ENCODE results near the gene SPTLC2.
"Not testable (repeated sequence)": the region's sequence is repeated elsewhere in the genome, so short reads cannot be mapped to it uniquely, and the experiment has no call there.

SPTLC2 gene

DNA sequence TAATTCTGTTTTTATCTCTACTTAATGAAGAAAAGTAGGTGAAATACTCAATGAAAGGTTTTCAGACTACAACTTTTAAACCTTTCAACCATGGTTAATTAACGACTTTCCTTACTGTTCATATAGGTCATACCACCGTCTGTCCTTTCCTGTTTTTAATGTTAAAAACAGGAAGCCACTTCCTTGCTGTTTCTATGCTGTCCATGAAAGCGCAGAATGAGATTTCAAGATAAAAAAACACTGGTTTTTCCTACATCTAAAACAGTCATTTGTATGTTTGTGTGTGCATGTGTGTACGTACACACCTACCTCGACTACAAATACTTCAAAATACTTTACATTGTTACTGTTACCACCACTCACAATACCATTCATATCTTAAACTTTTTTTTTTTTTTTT lies 27.3 kb downstream of the SPTLC2 start:
- no peak for DNase-seq (ENCODE audit: low read depth in 2 of 2, low spot score in 1 of 2)

DNA sequence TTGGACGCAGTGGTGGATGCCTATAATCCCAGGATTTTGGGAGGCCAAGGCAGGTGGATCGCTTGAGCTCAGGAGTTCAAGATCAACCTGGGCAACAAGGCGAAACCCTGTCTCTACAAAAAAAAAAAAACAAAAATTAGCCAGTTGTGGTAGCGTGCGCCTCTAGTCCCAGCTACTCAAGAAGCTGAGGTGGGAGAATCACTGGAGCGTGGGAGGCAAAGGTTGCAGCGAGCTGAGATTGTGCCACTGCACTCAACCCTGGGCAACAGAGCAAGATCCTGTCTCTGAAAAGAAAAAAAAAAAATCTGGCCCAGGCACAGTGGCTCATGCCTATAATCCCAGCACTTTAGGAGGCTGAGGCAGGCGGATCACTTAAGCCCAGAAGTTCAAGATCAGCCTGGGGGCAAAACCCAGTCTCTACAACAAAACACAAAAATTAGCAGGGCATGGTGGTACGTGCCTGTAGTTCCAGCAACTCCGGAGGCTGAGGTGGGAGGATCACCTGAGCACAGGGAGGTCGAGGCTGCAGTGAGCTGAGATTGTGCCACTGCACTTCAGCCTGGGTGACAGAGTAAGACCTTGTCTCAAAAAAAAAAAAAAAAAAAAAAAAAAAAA lies 27.9 kb downstream of the SPTLC2 start:
- DNase-seq (ENCODE audit: low read depth in 2 of 2, low spot score in 1 of 2) = not testable (repeated sequence)

DNA sequence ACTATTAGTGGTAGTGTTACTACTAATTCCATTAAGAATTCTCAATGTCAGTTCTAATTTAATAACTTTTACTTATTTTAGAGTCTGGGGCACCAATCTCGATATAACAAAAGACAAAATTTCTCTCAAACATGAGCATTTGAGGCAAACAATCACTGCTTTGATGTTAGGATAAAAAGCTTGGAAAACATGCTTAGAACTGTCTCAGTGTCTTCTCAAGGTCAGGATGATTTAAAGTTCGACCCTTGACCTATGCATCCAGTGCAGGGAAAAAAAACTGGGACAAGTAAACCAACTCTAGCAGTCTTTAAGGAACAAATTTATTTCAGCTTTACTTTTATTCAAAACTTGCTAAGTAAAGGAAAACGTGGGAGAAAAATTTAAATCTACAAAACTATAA lies 31.1 kb downstream of the SPTLC2 start:
- no peak for DNase-seq (ENCODE audit: low read depth in 2 of 2, low spot score in 1 of 2)

DNA sequence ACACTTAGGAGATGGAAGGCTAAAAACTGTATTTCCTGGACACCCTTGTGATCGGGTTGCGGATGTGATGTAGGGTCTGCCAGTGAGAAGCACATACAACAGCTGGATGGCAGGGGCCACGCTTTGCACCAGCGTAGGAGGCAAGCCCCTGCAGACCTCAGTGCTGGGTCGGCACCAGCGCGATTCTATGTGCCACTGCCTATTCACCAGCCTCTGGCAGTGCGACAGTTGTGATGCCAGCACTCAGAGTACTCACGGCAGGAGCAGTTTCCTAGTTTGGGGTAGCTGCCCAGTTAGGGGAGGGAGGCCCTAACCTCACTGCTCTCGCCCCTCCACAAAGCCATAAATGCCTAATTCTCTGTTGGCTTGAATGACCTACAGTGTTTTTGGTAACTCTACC lies 31.6 kb downstream of the SPTLC2 start:
- DNase-seq (ENCODE audit: low read depth in 2 of 2, low spot score in 1 of 2) = no peak

DNA sequence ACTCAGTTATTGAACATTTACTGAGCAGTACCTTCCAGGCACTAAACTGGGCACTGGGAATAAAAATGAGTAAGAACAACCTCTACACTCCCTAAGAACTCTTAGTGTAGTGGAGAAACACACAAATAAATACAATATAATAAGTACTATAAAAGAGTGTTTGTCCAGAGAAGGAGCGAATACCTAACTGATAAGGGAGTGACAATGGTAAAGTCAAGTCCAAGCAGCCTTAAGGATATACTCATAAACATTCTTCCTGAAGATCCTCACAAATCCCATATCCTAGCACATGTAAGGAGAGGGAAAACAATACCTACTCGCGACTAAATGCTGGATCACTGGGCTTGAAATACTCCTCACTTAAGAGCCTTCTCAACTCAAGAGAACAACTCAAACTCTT lies 32.8 kb downstream of the SPTLC2 start:
- DNase-seq (ENCODE audit: low read depth in 2 of 2, low spot score in 1 of 2) = no peak

DNA sequence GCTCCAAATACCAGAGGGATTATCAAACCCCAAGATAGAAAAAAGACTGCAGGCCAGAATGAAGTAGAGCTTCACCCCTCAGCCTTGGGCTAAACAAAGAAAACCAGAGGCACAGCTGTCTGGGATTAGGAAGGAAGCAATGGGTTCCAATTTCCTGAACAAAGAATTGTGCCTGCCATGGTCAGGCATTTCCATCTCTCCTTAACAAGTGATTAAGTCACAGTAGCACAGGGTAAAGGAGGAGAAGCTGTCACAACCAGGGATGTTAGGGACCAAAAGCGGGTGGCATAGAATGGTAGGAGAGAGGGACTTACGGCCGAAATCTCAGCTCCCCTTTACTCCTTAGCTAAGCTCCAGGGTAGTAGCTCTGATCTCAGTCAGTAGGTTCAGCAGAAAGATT lies 33.9 kb downstream of the SPTLC2 start:
- no peak for DNase-seq (ENCODE audit: low read depth in 2 of 2, low spot score in 1 of 2)

DNA sequence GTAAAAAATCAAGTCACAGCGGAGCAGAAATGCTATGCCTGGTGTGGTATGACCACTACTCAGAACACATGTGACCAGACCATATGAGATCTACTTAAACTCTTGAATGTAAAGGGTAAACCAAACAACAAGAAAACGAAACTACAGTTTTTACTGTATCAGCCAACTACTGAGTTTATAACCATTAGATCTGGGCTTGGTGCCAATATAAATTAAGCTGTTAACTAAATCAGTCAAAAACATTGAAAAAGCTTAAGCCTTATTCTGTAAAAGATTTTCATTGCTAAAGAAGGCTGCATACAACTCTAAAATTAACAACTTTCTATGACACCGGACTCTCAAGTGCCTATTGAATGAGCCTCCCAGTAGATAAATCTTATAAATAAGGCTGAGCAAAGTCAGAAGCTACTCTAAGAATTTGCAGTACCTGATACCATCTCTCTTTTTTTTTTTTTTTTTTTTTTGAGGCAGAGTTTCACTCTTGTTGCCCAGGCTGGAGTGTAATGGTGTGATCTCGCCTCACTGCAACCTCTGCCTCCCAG lies 35.4 kb downstream of the SPTLC2 start:
- DNase-seq (ENCODE audit: low read depth in 2 of 2, low spot score in 1 of 2) = no peak

DNA sequence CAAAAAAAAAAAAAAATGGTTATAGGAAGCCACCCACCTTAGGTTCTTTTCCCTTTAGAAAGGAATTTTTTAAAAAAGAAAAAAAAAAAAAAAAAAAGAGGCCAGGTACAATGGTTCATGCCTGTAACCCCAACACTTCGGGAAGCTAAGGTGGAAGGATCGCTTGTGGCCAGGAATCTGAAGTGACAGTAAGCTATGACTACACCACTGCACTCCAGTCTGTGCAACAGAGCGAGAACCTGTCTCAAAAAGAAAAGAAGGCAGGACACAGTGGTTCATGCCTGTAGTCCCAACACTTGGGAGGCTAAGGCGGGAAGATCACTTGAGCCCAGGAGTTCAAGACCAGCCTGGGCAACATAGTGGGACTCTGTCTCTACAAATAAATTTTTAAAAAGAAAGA lies 36.0 kb downstream of the SPTLC2 start:
- no peak for DNase-seq (ENCODE audit: low read depth in 2 of 2, low spot score in 1 of 2)

DNA sequence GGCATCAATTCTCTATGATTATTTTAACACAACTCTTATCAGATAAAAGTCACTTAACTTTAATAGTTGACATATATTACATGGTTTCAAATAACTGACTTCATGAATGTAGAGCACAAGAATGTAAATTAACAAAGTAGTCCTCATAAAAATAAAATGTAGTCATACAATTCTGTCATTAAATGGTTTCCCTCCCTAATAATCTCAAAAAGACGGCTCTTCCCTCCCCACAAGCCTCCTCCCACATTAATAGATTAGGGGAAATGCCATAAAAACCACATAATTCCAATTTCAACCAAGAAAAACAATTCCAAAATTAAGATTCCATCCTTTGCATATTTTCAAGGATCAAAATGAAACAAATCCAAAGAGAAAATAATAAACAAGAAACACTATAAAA lies 36.7 kb downstream of the SPTLC2 start:
- no peak for DNase-seq (ENCODE audit: low read depth in 2 of 2, low spot score in 1 of 2)

DNA sequence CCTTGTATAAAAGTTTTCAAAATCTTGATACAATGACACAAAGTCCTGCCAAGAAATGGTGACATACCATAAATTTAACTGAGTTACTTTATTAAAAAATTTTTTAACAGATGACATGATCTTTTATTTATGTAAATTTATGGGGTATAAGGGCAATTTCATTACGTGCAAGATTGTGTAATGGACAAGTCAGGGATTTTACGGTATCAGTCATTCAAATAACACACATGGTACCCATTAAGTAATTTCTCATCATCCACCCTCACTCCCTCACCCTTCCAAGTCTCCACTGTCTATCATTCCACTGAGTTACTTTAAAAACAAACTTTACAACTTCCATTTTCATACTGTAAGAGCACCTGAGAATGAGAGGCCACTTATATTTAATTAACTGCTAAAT lies 37.4 kb downstream of the SPTLC2 start:
- DNase-seq (ENCODE audit: low read depth in 2 of 2, low spot score in 1 of 2) = no peak

DNA sequence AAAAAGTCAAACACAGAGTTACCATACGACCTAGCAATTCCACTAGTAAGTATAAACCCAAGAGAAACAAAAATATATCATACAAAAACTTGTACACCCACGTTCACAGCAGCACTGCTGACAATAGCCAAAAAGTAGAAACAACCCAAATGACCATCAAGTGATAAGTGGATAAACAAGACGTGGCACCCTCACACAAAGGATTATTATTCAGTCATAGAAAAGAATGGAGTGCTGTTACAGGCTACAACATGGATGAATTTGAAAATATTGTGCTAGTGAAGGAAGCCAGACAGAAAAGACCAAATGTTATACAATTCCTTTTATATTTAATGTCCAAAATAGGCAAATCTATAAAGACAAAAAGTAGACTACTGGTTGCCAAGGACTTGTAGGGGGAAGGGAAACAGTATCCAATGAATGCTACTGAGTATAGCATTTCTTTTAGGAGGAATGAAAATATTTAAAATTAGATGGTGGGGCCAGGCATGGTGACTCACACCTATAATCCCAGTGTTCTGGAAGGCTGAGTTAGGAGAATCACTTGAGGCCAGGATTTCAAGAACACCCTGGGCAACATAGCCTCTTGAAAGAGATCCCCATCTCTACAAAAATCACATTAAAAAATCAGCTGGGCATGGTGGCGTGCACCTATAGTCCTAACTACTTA lies 41.9 kb downstream of the SPTLC2 start:
- no peak for DNase-seq (ENCODE audit: low read depth in 2 of 2, low spot score in 1 of 2)

DNA sequence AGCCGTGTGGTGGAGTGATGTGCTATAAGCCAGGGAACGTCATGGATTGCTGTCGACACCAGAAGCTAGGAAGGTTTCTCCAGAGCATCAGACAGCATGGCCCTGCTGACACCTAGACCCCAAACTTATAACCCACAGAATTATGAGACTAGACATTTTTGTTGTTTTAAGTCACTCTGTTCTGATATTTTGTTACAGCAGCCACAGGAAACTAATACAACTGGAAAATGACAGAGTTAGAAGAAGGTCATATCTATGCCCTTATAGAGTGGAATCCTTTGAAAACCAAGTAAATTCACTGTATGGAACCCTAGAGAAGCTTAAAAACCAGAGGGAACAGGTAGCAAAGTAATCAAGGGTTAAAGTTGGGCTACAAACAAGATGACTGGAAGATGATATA lies 42.5 kb downstream of the SPTLC2 start:
- no peak for DNase-seq (ENCODE audit: low read depth in 2 of 2, low spot score in 1 of 2)

DNA sequence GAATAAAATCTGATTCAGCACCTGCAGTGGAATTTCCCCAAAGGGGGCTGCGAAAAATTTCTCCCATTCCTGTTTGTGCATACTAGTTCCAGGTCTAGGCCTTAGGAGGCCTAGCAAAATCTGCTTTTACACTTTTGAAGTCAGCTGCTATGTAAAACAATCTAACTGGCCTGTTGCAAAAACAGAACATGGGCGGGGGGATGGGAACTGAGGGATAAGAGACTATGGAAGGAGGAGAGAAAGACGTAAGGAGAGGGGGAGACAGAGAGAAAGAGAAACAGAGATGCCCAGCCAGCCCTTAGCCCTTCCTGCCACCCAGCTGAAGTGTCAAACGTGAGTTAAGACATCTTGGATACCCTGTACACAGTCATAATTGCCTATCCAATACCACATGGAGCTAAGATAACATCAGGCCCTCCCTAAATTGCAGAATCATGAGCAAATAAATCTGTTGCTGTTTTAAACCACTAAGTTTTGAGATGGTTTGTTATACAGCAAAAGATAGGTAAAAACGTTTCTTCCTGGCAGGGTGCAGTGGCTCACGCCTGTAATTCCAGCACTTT lies 45.6 kb downstream of the SPTLC2 start:
- DNase-seq (ENCODE audit: low read depth in 2 of 2, low spot score in 1 of 2) = no peak

DNA sequence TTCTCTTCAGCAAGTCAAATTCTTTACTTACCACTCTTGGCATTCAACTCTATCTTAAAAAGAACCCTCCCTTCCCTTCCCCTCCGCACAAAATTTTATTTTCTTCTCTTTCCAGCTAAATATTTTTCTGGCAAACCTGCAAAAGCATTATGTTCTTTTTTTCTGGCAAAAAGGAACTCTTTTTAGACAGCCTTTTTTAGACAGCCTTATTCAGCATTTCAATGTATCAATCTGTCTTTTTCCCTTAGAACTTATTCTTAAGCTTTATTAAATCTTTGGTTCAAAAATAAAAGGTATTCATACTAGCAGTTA lies 50.5 kb downstream of the SPTLC2 start:
- no peak for DNase-seq (ENCODE audit: low read depth in 2 of 2, low spot score in 1 of 2)

DNA sequence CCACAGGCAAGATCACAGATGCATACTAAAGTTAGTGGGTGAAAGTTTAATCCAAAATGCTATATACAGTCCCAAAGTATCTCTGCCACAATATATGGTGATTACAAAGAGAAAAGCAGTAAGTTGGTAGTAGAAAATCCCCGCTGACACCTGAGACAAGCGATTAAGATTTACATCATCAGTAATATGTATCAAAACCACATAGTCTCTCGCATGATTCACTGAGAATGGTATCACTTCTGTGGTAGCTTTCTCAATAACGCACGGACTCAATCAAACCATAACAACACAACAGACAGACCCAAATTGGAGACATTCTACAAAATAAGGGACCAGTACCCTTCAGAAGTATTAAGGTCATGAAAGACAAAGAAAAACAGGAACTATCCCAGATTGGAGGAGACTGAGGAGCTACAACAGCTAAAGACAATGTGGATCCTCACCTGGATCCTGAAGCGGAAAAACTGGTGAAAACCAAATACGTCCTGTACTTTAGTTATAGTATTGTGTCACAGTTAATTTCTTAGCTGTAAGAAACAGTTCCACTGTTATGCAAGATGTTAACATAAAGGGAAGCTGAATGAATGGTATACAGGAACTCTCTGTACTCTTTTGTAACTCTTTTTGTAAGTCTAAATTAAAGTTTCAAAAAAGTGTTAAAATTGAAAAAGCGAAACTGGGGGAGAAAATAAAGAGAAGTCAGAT lies 51.0 kb downstream of the SPTLC2 start:
- no peak for DNase-seq (ENCODE audit: low read depth in 2 of 2, low spot score in 1 of 2)

DNA sequence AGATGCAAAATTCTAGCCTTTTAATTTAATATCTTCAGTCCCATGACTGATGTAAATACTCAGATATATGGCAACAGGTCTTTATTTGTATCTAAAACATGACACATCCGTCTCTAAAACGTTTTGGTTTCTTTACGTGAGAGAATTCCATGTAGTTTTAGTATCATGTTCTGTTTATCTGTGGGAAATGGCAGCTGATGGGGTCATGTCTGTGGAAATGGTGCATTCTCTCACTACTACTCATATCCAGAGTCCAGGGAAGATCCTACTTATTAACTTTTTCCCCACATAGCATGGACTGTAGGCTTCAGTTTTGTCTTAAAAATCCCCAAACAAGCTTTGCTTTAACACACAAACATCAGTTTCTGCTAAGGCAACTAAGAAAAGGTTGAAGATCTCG lies 53.8 kb downstream of the SPTLC2 start:
- DNase-seq (ENCODE audit: low read depth in 2 of 2, low spot score in 1 of 2) = no peak

DNA sequence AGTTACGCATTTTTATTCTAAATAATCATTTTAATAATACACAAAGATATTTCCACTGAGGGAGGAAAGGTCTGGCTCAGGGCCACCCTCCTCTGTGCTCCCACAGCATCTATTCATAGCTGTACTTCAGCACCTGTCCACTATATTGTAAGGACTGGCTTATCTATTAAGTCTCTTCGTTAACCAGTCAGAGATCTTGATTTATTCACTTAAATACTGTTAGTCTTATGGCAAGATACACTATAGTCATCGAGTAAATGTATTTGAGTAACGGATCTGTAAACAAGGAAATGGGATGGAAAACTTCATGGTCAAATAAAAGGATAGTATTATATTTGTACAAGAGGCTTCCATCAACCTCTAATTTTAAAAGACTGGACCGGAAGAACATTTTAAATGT lies 54.6 kb downstream of the SPTLC2 start:
- no peak for DNase-seq (ENCODE audit: low read depth in 2 of 2, low spot score in 1 of 2)

DNA sequence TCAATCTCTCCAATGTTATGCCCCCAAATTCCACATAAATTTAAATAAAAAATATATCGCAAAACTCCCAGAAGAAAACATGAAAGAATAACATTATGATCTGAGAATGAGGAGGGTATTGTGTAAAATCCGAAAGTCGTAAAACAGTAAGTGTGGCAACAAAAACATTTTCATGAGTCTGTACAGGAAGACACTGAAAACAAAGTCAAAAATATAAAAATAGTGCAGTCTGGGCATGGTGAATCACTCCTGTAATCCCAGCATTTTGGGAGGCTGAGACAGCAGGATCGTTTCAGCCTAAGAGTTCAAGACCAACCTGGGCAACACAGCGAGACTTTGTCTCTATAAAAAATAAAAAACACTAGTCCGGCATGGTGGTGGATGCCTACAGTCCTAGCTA lies 57.1 kb downstream of the SPTLC2 start:
- DNase-seq (ENCODE audit: low read depth in 2 of 2, low spot score in 1 of 2) = no peak

DNA sequence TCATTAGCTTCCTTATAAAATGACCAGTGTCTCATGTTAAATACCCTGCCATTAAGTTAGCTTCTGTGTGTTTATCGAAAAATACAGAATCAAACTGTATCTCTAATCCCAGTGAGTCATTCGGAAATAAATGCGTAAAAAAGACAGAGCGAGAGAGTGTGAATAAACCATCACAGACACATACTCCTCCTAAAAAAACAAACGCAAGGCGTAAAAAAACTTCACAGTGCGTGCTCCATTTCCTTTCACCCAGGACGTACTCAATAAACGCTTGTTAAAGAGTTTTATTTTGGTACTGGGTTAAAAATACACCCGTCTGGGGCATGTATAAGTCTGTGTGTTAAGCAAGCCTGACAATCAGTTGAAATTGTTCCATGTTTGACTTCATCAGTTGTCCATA lies 59.0 kb downstream of the SPTLC2 start:
- DNase-seq (ENCODE audit: low read depth in 2 of 2, low spot score in 1 of 2) = no peak

DNA sequence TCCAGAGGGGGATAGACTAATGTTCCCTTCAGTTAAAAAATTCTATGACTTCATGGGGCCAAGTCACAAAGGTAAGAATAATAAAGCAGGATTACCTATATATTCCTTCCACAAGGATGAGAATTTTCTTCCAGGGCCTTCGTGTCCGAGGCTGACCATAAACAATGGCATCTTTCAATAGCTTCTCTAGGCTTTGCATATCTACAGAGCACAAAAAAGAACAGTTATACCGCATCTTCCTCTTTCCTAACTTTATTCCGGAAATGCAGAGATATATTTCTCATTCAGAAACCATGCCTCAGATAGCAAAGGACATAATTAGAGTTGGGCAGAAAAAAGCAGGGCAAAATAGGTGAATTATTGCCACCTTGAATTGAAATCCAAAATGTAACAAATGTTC lies 59.5 kb downstream of the SPTLC2 start:
- DNase-seq (ENCODE audit: low read depth in 2 of 2, low spot score in 1 of 2) = no peak

DNA sequence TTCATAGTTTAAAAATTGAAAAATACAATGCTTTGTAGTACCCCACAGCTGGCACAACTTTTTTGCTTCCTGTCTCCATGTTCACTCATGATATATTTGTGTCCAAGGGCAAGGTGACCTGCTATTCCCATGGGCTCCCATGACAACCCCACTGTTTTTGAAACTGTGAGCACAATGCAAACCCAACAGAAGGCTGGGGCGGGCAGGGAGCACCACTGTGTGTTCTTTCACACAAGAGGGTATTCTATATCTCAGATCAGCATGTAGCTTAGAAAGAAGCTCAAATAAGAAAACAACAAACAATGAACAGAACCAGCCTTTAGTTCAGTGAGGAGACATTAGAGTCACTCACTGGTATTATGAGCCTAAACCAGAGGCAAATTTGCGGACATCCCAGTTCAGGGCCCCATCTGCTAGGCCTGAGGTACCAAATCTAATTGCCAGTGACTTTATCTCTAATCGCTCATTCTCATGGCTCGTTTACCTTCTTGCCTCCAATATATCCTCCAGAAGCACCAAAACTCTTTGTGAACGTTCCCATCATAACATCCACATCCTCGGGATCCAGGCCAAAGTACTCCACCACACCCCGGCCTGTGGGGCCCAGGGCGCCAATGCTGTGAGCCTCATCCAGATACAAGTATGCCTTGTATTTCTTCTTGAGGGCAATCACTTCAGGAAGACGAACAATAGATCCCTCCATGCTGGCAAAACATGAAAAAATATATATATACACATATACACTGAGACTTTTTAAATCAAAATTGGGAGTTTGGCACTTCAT lies 61.4 kb downstream of the SPTLC2 start:
- DNase-seq (ENCODE audit: low read depth in 2 of 2, low spot score in 1 of 2) = no peak

DNA sequence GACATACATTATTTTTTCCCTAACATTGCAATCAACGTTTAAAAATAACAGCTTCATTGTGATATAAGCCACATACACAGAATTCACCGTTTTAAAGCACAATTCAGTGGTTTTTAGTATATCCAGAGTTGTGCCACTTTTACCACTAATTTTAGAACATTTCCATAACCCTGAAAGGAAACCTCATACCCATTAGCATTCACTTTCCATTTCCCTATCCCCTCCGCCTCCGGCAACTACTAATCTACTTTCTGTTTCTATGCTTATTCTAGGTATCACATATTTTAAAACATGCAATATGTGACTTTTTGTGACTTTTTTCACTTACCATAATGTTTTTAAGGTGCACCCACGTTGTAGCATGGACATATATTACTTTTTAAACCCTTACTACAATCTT lies 62.2 kb downstream of the SPTLC2 start:
- no peak for DNase-seq (ENCODE audit: low read depth in 2 of 2, low spot score in 1 of 2)
